GM19239 (cell line): ENCODE measurements around the gene CMIP.
"Not testable (repeated sequence)": the region's sequence is repeated elsewhere in the genome, so short reads cannot be mapped to it uniquely, and the experiment has no call there.

ENCODE experiments used
- DNase-seq: peaks from one replicate; pipeline ENCODE4 v3.0.0; 2011; ENCODE audit warnings: low spot score; ENCODE audit not compliant: insufficient read length
- FAIRE-seq: peaks from 2 replicates; lab custom pipeline; 2011; peaks lifted over from hg19 to GRCh38; lab: Jason Lieb, UNC

The CMIP gene

DNA sequence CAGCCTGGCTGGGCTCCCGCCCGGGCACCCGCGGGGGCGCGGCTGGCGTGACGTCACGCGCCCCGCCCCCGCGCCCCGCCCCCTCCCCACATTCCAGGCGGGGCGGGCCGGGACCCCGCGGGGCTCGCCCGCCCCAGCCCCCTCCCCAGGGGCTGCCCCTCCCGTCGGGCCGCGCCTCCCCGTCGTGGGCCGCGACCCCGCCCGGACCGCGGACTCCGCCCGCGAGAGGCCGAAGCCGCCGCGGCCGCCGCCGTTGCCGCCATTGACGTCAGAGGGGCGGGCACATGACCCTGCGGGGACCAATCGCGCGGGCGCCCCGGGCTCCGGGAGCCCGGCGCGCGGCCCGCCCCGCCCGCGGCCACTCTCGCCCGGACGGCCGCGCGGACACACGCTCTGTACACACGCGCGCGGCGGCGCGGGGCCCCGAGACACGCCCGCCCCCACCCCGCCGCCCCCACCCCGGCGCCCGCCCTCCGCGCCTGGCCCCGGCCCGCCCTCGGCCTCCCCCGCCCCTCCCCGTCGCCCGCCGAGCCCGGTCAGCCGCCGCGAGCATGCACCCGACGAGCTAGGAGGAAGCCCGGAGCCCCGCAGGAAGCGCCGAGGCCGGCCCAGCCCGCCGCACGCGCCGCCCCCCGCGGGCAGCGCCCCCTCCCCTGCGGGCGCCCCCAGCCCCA is at the start of gene CMIP:
CMIP (plus strand) TSS at position 361 of the 674 bp plus-strand sequence.
- no peak for FAIRE-seq
- peak; percentile 99 for DNase-seq

DNA sequence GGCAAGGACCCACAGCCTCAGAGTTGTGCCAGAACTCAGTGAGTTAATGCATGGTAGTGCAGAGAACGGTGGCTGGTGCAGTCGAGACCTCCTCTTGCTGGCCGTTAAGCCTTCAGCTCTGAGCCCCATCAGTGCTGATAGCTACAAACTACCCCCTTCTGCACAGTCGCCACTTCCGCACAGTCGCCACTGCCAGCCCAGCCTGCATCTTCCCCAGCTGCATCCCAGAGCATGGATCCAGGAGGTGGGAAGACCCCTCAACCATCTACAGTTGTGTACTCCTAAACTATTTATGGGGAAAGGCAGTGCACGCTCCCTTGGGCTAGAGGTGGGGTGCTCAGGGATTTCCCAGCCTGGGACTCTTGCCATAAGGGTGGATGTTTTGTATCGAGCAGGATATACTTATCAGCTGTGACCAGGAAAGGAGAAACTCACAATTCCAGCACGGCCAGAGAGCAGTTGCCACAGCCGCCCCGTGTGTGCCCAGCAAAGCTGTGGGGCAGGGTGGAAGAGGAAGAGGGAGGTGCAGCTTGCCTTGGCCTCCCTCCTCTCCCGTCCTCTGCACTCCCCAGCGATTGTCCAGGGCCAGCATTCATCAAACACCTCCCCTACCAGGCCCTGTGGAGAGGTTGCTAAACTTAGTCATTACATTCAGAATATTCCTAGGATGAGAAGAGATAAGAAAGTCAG is 49.5 kb upstream of the CMIP start:
- FAIRE-seq (no peak), DNase-seq (no peak)

DNA sequence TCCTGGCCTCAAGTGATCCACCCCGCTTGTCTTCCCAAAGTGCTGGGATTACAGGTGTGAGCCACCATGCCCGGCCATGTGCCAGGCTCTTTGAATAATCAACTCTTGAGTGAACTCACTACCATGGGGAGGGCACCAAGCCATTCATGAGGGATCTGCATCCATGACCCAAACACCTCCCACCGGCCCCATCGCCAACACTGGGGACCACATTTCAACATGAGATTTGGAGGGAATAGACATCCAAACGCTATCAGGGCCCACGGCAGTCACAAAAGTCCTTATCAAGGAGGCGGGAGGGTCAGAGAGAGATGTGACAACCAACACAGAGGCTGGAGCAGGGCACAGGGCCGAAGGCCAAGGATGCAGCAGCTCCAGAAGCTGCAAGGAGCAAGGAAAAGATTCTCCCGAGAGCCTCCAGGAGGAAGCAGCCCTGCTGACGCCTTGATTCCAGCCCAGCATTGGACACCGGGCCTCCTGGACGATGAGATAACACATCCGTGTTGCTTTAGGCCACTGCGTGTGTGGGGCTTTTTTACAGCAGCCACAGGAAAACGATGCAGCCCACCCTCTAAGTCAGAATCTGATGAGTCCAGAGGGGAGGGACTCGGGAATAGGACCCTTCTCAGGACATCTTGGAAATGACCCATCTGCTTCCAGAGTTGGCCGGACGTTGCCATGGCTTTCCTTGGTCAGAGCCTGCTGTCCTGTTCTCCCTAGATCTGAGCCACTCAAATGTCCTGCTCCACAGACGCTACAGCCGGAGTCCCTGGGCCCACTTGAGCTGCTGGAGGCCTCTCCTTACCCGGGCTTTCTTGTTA is 47.3 kb upstream of the CMIP start:
- no peak for FAIRE-seq
- no peak for DNase-seq

DNA sequence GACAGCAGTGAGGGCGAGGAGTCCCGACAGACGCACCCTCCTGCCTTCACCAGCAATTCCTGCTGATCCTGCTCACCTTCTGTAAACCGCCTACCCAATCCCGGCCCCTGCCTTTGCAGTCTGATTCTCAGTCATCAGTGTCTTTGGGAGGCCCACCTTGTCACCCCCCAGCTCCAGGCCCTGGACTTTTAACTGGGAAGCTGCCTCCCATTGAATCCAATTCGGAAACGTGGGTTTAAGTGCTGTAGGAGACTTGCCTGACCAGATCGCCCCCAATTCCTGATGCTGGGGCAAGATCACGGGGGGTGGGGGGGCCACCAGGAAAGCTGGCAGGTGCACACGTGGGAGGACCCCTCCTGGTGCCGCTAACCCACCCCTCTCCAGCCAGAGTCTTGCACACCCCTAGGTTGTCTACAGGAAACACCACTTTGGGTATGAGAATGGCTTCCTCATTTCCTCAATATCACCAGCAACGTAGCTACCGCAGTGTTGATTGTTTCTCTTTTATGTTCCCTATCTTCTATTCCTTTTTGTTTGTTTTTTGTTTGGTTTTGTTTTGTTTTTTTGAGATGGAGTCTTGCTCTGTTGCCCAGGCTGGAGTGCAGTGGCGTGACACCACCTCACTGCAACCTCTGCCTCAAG is 46.6 kb upstream of the CMIP start:
- DNase-seq (no peak), FAIRE-seq (no peak)

DNA sequence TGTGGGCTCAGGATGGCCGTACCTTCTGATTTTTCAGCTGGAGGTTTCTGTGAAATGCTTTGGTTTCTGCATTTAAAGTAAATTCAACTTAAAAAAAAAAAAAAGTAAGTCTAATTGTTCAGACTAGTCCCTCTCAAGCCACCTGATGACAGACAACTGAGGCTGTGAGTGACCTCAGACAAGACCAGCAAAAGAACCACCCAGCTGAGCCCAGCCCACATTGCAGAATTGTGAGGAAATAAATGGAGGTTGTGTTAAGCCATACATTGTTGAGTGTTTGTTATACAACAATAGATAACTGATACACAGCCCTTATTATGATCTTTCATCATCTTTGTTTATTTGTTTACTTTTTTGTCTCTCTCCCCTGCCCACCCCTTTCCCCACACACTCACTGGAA is 44.7 kb upstream of the CMIP start:
- DNase-seq, result no peak
- no peak for FAIRE-seq

DNA sequence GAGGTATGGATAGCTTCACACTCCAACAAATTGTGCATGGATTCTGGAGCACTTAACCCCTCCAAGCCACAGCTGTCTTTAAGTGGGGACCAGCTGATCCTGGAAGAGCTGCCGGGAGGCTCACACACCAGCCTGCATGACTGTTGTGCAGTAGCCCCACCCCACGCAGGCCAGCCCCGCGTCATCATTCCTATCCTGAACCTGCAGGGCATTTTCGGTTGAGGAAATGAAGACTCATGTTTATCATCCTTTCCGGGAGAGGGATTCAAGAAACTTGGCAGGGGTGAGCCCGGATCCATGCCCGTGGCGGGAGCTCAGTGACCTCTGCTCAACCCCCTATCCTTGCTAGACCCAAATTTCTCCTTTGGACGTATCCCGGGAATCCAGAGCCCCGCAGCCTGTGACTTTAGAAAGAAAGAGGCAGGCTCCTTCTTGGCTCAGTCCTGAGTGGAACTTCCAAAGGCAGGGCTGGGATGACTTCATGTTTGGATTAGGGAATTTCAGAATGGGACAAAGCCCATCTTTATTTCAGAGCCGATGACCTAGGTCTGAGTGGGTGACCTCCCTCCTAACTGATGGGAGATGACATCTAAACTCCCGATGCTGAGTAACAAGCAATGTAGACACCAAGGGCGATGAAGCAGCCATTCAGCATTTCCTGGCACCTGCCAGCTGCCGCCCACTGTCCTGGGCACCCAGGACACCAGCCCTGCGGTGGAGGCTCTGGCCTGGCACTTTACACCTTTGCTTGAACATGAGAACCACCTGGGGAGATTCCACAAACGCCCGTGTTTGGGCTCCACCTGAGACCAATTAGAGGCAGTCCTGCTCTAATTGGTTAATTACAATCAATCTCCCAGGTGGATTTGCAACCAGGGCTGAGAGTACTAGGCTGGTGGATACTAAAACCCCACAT is 43.3 kb upstream of the CMIP start:
- FAIRE-seq (no peak), DNase-seq (no peak)

DNA sequence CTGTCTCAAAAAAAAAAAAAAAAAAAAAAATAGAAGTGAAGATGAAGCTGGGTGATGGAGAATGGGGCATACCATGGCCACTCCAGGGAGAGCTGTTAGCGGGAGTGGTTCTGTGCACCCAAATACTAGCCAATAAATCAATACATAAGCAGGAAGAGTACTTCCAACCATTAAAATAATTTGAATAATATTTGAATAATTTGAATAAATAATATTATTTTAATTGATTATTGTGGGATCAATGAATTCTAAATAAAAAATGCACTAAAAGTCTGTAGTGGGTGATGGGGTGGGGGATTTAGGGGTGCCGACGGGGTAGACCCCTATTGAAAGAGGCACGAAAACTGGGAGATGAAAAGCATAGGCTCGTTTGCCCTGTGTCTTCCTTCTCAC is 41.4 kb upstream of the CMIP start:
- FAIRE-seq (no peak), DNase-seq (no peak)

DNA sequence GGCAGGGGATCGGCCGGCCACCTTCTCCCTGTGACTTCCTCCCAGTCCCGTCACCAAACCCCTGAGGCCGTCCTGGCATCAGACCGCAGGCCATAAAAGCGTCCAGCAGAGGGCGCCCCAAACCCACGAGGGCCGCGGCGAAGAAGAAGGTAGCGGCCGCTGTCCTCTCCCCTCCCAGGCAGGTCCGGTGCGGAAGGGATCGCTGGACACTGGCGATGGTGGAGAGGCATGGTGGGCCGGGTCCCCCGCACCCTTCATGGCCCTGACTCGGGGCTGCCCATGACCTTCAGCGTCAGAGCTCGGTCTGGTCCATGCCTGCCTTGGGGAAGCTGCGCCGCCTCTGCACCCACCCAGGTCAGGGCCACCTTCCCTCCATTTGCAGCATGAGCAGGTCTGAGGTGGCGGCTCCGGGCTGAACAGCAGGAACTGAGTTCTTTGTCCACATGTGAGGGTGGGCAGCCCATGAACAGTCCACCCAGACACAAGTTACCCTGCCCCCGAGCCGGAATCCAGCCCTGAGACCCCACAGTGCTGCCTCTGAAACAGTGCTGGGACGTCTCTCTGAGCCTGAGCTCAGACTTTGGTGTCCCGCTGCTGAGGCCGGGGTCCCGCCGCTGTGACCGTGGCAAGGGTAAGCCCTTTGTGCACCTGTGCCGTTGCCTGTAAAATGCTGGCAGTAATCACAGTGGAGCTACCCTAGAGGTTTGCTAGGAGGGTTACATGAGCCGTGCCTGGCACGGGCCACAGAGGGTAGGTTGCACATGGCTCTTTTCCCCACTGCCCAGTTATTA is 40.8 kb upstream of the CMIP start:
- peak; percentile 91 for FAIRE-seq
- peak; percentile 96 for DNase-seq

DNA sequence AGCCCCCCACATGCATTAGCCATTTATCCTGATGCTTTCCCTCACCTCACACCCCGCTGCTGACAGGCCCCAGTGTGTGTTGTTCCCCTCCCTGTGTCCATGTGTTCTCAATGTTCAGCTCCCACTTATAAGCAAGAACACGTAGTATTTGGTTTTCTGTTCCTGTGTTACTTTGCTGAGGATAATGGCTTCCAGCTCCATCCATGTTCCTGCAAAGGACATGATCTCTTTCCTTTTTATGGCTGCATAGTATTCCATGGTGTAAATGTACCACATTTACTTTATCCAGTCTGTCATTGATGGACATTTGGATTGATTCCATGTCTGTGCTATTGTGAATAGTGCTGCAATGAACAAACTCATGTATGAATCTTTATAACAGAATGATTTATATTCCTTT is 39.6 kb upstream of the CMIP start:
- FAIRE-seq, DNase-seq: not testable (repeated sequence)

DNA sequence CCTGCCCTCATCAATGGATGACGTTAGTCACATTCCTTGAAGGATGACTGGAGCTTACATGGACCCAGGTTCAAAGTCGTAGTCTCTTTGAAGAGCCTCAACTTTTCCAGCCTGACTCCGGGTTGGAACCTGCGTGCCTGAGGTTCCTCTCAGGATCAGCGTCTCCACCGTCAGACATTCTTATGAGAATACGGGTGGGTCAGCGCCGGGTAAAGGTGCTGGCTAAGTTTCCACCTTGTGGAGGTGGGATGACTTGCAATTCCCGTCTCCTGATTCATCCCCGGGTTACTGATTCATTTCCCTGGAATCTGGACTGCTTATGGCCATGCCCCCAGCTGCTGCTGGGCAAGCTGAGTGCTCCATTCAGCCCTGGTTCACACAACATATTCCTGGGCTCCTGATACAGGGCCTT is 38.9 kb upstream of the CMIP start:
- FAIRE-seq (no peak), DNase-seq (no peak)

DNA sequence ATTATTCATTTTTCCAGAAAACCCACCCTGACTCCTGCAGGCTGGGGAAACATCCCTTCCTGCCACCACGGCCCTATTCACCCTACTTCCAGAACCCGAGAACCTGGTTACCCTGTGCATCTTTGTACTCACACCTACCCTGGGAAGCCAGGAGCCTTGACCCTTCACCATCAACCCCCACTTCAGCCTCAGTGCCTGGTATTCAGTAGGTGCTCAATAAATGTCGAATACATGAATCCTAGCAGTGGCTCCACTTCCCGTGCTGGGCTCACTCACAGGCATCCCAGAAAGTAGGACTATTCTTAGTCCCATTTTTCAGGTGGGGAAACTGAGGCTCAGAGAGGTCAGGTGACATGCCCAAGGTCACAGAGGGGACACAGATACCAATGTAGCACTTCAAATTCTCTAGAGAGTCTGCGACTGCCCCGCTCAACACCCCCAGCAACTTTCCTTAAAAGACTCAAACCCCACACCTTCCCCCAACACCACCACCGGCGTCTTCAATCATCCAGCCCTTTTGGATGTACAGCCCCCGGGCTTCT is 36.1 kb upstream of the CMIP start:
- FAIRE-seq (no peak), DNase-seq (no peak)

DNA sequence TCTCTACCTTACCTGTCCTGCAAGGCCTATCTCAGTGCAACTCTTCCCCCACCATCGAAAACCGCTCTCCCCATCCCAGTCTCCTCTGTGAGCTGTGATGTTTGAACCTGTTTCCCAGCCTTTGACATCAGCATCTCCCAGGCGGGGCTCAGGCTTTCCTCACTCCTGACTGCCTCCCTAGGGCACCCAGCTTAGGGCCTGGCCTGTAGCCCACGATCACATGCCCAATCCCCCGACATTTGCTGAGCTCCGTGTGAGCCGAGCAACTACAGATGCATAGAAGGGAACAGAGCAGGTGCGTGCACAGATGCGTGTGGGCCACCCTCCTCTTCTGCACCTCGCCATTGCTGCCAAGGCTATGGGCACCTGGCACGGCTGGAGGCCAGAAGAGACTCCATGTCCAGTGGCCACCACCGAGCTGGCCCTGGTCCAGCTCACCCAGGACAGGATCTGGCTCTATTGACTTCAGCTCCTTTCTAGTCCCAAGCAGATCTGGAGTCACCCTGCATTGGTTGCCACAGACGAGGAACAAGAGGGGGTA is 35.5 kb upstream of the CMIP start:
- no peak for FAIRE-seq

DNA sequence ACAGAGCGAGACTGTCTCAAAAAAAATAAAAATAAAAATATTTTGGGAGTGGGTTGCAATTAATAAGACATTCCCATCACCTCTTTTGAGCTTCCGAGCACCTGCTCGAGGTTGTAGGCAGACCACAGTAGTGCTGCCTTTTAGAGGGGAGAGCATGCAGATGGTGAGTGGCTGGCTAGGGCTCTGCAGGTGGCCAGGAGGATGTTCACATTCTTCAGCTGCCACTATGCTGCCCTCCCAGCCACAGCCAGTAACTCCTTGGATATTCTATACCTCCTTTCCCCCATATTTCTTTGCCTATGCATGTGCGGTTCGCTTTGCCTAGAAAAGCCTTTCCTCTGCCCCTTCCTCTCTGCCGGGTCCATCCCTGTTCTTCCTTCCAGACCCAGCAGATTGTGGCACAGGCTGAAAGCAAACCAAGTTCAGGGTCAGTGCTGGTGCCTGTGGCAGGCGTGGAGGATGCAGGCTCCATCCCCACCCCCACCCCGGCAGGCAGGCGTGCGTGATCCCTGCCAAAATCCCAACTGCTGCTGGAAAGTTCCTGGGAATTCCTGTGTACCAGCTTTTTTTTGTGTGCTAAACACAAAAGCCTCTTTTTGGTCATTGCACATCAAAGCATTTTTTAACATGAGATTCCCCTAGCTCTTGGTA is 33.8 kb upstream of the CMIP start:
- no peak for DNase-seq
- FAIRE-seq, result no peak

More for the DNA sequence above, 35.5 kb upstream of the CMIP start:
- DNase-seq, result no peak

DNA sequence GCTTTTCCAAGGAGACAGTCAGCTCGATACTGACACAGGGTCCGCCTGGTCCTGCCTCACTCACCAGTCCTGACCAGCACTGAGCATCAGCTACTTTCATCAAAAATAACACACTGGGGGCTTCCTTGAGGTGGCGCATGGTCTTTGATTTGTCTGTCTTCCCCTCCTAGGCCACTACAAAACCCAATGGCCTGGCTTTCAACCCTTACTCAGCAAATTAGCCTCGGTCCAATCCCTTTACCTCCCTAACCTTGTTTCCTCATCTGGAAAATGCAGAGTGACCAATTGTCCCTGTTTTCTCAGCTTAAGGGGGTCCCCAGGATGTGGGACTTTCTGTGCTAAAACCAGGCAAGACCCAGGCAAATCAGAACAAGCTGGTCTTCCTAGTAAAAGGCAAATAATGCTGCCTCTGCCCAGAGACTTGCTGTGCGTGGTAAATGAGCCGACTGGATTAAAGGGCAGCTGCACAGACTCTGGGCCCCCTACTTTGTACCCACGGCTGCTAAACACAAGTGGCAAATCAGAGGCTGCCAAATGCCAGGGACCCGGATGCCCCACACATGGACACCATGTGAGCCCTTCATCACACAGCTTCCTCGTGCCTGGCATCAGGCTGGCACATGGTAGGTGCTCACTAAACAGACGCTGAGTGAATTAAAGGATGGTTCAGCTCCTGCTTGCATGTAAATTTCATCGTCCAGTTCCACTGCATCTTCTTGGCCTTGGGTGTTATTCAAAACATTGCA is 31.2 kb upstream of the CMIP start:
- DNase-seq, result no peak
- no peak for FAIRE-seq

DNA sequence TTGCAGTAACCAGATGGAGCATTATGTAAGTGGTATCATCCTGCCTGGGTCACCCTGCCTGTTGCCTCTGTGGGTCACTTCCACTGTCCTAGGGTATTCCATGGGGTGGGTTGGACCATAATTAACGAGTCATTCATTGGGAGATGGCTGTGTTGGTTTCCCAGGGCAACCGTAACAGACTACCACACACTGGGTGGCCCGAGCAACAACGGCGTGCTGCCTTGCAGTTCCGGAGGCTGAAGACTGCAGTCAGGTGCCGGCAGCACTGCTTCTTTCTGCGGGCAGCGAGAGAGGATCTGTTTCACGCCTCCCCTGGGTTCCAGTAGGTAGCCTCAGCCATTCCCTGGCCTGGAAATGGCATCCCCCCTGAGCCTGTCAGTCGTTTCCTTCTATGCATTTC is 28.9 kb upstream of the CMIP start:
- no peak for DNase-seq
- no peak for FAIRE-seq

DNA sequence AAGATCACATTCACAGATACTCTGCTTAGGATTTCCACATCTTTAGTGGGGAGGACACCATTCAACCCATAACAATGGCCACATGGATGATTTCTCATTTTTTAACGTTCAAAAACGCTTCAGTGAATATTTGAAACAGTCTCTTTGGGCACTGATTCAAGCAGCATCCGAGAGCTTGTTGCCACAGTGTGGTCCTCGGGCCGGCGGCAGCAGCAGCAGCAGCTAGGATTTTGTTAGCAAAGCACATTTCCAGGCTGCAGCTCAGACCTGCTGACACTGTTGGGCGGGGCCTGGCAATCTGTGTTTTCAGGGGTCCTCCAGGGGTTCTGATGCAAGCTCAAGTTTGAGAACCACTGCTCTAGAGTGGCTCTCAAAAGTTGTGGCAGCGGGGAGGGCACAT is 27.9 kb upstream of the CMIP start:
- DNase-seq (no peak), FAIRE-seq (no peak)

DNA sequence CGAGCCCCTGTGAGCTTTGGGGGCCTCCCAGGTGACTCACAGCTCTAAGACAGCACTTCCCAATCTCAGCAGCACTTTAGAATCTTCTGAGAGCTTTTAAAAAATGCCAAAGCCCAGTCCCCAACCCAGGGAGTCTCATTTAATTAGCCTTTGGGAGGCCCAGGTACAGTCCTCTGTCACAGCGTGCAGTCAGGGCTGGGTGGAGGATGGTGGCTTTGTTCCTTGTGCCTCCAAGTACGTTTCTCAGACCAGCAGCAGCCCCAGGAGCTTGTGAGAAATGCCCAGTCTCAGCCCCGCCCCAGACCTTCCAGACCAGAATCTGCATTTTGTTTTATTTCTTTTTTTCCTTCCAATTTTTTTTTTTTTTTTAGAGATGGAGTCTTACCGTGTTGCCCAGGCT is 27.4 kb upstream of the CMIP start:
- FAIRE-seq, result no peak
- no peak for DNase-seq
